Ascending aorta (tissue), 2 donors: Measurements from ENCODE around the gene AOX1. TPM values are rescaled to one million over a fixed set of nuclear protein-coding genes. Genes with fewer than 3 reads are reported as not detected.
"Not testable (repeated sequence)": the region's sequence is repeated elsewhere in the genome, so short reads cannot be mapped to it uniquely, and the experiment has no call there.

ENCODE experiments used
- DNase-seq, 2 donors: peaks; one replicate each; pipeline ENCODE4 v3.0.0-alpha.2; 2019; ENCODE audit warnings: low spot score in 2 of 2
- H3K27ac ChIP-seq, 2 donors: fragments of 200-600 bp; sonication (generic); one replicate each; pipeline ENCODE4 v1.5.1; 2016 to 2017; ENCODE audit warnings: mild to moderate bottlenecking in 1 of 2
- H3K27me3 ChIP-seq: fragments of 200-600 bp; sonication (generic); one replicate; pipeline ENCODE4 v1.5.1; 2017
- H3K36me3 ChIP-seq, 2 donors: fragments of 200-600 bp; sonication (generic); one replicate each; pipeline ENCODE4 v1.5.1; 2016
- H3K4me1 ChIP-seq, 2 donors: fragments of 200-600 bp; sonication (generic); one replicate each; pipeline ENCODE4 v1.5.1; 2016 to 2017; ENCODE audit warnings: mild to moderate bottlenecking in 1 of 2
- H3K4me3 ChIP-seq, 2 donors: fragments of 200-600 bp; sonication (generic); one replicate each; pipeline ENCODE4 v1.5.1; 2016 to 2017; ENCODE audit warnings: mild to moderate bottlenecking in 1 of 2
- H3K9me3 ChIP-seq, 2 donors: fragments of 200-600 bp; sonication (generic); one replicate each; pipeline ENCODE4 v1.5.1; 2016
- intact Hi-C: fragments of 100-400 bp; cut with DNase I; formaldehyde crosslinking; loops from one replicate; pipeline ENCODE4 v1.15.1; 2023
- total RNA-seq: library from RNA; depleted of rRNA; stranded (reverse); fragments of >200 nt; gene quantifications from one replicate; pipeline ENCODE4 v1.1.0, GENCODE V29; 2016
- TF ChIP-seq, protein P1 (sequence below), 3 experiments: fragments of 200-600 bp in 2 of 3; fragments of 450-650 bp in 1 of 3; sonication (generic) in 2 of 3; IDR thresholded peaks; one replicate each; pipeline ENCODE4 v1.5.1; 2016 to 2019; ENCODE audit warnings: antibody characterized with exemption in 3 of 3, mild to moderate bottlenecking in 1 of 3, moderate library complexity in 1 of 3

The AOX1 gene
- total RNA-seq, 1 donor from 2014 or later, result 59.2 TPM

- intact Hi-C loops, result no loop called here
- H3K36me3 ChIP-seq, result peaks cover 3% of the 10 kb centered on the region in 2 donors
- no peaks in the 10 kb centered on the region for H3K4me1 ChIP-seq
- no peak overlapping the region for H3K27ac ChIP-seq
- no peaks in the 10 kb centered on the region for H3K27me3 ChIP-seq
- H3K4me3 ChIP-seq, result no peak overlapping the region
- TF ChIP-seq, protein P1, sequence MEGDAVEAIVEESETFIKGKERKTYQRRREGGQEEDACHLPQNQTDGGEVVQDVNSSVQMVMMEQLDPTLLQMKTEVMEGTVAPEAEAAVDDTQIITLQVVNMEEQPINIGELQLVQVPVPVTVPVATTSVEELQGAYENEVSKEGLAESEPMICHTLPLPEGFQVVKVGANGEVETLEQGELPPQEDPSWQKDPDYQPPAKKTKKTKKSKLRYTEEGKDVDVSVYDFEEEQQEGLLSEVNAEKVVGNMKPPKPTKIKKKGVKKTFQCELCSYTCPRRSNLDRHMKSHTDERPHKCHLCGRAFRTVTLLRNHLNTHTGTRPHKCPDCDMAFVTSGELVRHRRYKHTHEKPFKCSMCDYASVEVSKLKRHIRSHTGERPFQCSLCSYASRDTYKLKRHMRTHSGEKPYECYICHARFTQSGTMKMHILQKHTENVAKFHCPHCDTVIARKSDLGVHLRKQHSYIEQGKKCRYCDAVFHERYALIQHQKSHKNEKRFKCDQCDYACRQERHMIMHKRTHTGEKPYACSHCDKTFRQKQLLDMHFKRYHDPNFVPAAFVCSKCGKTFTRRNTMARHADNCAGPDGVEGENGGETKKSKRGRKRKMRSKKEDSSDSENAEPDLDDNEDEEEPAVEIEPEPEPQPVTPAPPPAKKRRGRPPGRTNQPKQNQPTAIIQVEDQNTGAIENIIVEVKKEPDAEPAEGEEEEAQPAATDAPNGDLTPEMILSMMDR (IDR thresholded peaks at IDR 0.05), result no peak
- H3K9me3 ChIP-seq, result no peaks in the 10 kb centered on the region
- no peak for DNase-seq
Observed at GRCh38 chr2:200640901-200641300, 55.1 kb downstream of the AOX1 start.

DNA sequence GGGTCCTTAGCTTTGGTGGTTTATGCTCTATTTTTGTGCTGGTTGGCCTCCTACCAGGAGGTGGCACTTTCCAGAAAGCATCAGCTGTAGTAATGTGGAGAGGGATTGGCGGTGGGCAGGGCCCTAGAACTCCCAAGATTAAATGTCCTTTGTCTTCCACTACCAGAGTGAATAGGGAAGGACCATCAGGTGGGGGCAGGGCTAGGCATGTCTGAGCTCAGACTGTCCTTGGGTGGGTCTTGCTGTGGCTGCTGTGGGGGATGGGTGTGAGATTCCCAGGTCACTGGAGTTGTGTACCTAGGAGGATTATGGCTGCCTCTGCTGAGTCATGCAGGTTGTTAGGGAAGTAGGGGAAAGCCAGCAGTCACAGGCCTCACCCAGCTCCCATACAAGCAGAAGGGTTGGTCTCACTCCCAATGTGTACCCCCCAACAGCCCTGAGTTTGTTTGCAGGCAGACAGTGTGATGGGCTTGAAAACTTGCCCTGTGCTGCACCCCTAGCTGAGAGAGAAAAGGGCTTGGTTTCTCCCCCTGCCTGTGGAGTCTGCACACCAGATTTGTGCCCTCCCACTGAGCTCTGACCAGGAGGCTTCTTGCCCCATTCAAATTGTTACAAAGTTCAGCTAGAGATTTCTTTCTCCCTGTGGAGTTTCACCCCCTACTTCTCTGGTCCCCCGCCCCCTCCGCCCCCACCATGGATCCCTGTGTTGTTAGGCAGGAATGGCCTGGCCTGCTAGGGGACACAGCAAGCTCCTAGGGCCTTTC lies 62.9 kb downstream of the AOX1 start:
- H3K27ac ChIP-seq, DNase-seq, intact Hi-C loops, H3K4me1 ChIP-seq, H3K27me3 ChIP-seq, H3K4me3 ChIP-seq, H3K9me3 ChIP-seq: not testable (repeated sequence)
- H3K36me3 ChIP-seq, result peaks cover 0 to 20% of the 10 kb centered on the region in 2 donors

- DNase-seq, result no peak
- H3K36me3 ChIP-seq, result peaks cover 0 to 20% of the 10 kb centered on the region in 2 donors
- H3K27me3 ChIP-seq, result no peaks in the 10 kb centered on the region
- intact Hi-C loops, result no loop called here
- no peaks in the 10 kb centered on the region for H3K9me3 ChIP-seq
- TF ChIP-seq, protein P1 (IDR thresholded peaks at IDR 0.05), result no peak
- H3K4me1 ChIP-seq, result no peaks in the 10 kb centered on the region
- H3K4me3 ChIP-seq, result no peak overlapping the region
- no peak overlapping the region for H3K27ac ChIP-seq
Observed at GRCh38 chr2:200649724-200650123, 63.9 kb downstream of the AOX1 start.

DNA sequence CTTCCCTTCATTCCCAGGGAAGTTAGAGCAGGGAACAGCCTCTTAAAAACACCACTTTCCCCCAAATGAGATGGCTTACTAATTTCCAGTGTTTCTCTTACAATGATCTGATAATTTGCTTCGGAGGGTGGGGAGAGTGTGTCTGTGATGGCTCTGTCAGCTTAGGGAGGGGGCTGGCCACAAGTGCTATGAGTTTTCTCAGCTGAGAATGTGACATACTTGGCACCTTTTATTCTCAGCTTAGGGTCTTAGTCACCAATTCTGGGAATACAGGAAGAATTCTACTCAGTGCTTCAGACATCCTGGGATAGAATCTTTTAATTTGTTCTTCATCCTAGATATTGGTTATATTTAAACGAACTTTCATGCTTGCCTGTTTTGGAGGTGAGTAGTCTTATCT lies 64.4 kb downstream of the AOX1 start:
- TF ChIP-seq, protein P1 (IDR thresholded peaks at IDR 0.05), result no peak
- H3K27me3 ChIP-seq, result no peaks in the 10 kb centered on the region
- H3K4me1 ChIP-seq, result no peaks in the 10 kb centered on the region
- DNase-seq, result no peak
- no peak overlapping the region for H3K27ac ChIP-seq
- H3K9me3 ChIP-seq, result no peaks in the 10 kb centered on the region
- H3K36me3 ChIP-seq, result peaks cover 0 to 20% of the 10 kb centered on the region in 2 donors
- no peak overlapping the region for H3K4me3 ChIP-seq
- intact Hi-C loops, result no loop called here

DNA sequence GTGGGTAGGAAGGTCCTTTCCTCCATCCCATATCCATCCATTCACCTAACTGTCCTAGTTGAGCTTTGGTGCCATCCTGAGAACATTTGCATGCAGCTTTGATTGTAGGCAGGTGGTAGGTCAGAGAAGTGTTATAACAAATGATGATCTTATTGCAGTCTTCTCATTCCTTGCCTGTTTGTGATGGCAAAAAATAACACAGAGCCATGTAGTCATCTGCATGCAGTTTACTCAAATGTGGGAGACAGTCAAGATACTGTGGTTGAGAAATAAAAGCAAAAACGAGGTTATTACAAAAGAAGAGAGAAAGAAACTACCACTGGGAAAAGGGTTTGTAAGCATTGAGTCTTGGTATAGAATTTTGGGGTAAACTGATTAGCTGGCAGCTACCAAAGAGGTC lies 66.3 kb downstream of the AOX1 start:
- TF ChIP-seq, protein P1 (IDR thresholded peaks at IDR 0.05), result no peak
- Histone ChIP-seq H3K4me3 (no peak overlapping the region), H3K27ac (no peak overlapping the region), H3K36me3 (peaks cover 0 to 20% of the 10 kb centered on the region in 2 donors), H3K27me3 (no peaks in the 10 kb centered on the region), H3K9me3 (no peaks in the 10 kb centered on the region), H3K4me1 (no peaks in the 10 kb centered on the region)
- intact Hi-C loops, result no loop called here
- DNase-seq, result no peak

GRCh38 chr2:200653021-200653420 lies 67.2 kb downstream of the AOX1 start:
- H3K4me1 ChIP-seq, result no peaks in the 10 kb centered on the region
- H3K27me3 ChIP-seq, result no peaks in the 10 kb centered on the region
- H3K4me3 ChIP-seq, result no peak overlapping the region
- no peaks in the 10 kb centered on the region for H3K9me3 ChIP-seq
- H3K27ac ChIP-seq, result no peak overlapping the region
- intact Hi-C loops, result no loop called here
- peaks cover 0 to 20% of the 10 kb centered on the region in 2 donors for H3K36me3 ChIP-seq
- TF ChIP-seq, protein P1 (IDR thresholded peaks at IDR 0.05), result no peak
- DNase-seq, result no peak
